GM18870 (cell line): ENCODE results near the gene ATOSA.

ENCODE experiments used
- ATAC-seq: cut with Tn5 transposase; IDR thresholded peaks from one replicate; pipeline ENCODE4 v1.9.1; 2021; ENCODE audit warnings: moderate library complexity; ENCODE audit not compliant: unreplicated experiment

The ATOSA gene

GRCh38 chr15:52689562-52689961 lies 10.4 kb upstream of the ATOSA start:
- ATAC-seq, result no peak

- peak; percentile 68 for ATAC-seq
Observed at GRCh38 chr15:52683580-52683979, 4.4 kb upstream of the ATOSA start.

- no peak for ATAC-seq
Observed at GRCh38 chr15:52682781-52683180, 3.6 kb upstream of the ATOSA start.

GRCh38 chr15:52682200-52682599 lies 3.0 kb upstream of the ATOSA start:
- no peak for ATAC-seq

- ATAC-seq, result no peak
Observed at GRCh38 chr15:52681441-52681840, 2.3 kb upstream of the ATOSA start.

- ATAC-seq, result no peak
Observed at GRCh38 chr15:52680761-52681160, 1.6 kb upstream of the ATOSA start.

GRCh38 chr15:52680041-52680391 lies 828 bp upstream of the ATOSA start:
- ATAC-seq, result no peak

GRCh38 chr15:52678468-52679231 lies 538 bp downstream of the ATOSA start:
- ATAC-seq, result peak; percentile 4

- ATAC-seq, result peak; percentile 30
Observed at GRCh38 chr15:52677593-52678467, 1.4 kb downstream of the ATOSA start.

GRCh38 chr15:52674831-52675230 lies 4.4 kb downstream of the ATOSA start:
- ATAC-seq, result no peak

GRCh38 chr15:52673734-52674133 lies 5.5 kb downstream of the ATOSA start:
- ATAC-seq, result no peak

- no peak for ATAC-seq
Observed at GRCh38 chr15:52673312-52673711, 5.9 kb downstream of the ATOSA start.

- no peak for ATAC-seq
Observed at GRCh38 chr15:52672661-52673060, 6.5 kb downstream of the ATOSA start.

- ATAC-seq, result no peak
Observed at GRCh38 chr15:52670087-52670486, 9.1 kb downstream of the ATOSA start.

- ATAC-seq, result no peak
Observed at GRCh38 chr15:52668133-52668532, 11.1 kb downstream of the ATOSA start.

GRCh38 chr15:52667597-52667996 lies 11.6 kb downstream of the ATOSA start:
- peak; percentile 73 for ATAC-seq

GRCh38 chr15:52663536-52664294 lies 15.5 kb downstream of the ATOSA start:
- ATAC-seq, result no peak

GRCh38 chr15:52661909-52662308 lies 17.3 kb downstream of the ATOSA start:
- ATAC-seq, result no peak

GRCh38 chr15:52660192-52660591 lies 19.0 kb downstream of the ATOSA start:
- ATAC-seq, result no peak

- ATAC-seq, result peak; percentile 93
Observed at GRCh38 chr15:52658955-52659354, 20.2 kb downstream of the ATOSA start.

- no peak for ATAC-seq
Observed at GRCh38 chr15:52657338-52657737, 21.9 kb downstream of the ATOSA start.
